PC-3 (cell line): ENCODE data around the gene MBNL3.

Source experiments
- CTCF ChIP-seq: fragments of 300-600 bp; sonication (generic); conservative IDR thresholded peaks from 2 replicates; pipeline ENCODE4 v1.5.1; 2017; ENCODE audit warnings: antibody characterized with exemption, low read depth, mild to moderate bottlenecking, low read length
- EZH2 ChIP-seq: fragments of 300-600 bp; sonication (generic); IDR thresholded peaks from one replicate; pipeline ENCODE4 v1.6.1; 2017; ENCODE audit warnings: antibody characterized with exemption, mild to moderate bottlenecking, low read length; ENCODE audit not compliant: unreplicated experiment

- TF ChIP-seq CTCF (no peak), EZH2 (no peak)
Observed at GRCh38 chrX:132367984-132368383, 120.9 kb downstream of the MBNL3 start.
